K562 (cell line): Measurements from ENCODE around the gene BLOC1S4. TPM values are rescaled to one million over a fixed set of nuclear protein-coding genes. Genes with fewer than 3 reads are reported as not detected.

Experiments
- ELF4 ChIP-seq: fragments of 450-650 bp; formaldehyde crosslinking; IDR thresholded peaks from 2 replicates; pipeline ENCODE4 v1.4.0; 2022; ENCODE audit warnings: missing genetic modification characterization
- EP400 ChIP-seq: fragments of 450-650 bp; IDR thresholded peaks from 2 replicates; pipeline ENCODE4 v1.6.1; 2017; ENCODE audit warnings: antibody characterized with exemption, mild to moderate bottlenecking, moderate library complexity
- KLF13 ChIP-seq: fragments of 450-650 bp; IDR thresholded peaks from 2 replicates; pipeline ENCODE4 v1.6.1; 2016; ENCODE audit warnings: missing genetic modification characterization, low read depth, mild to moderate bottlenecking, missing compliant biosample characterization, moderate library complexity, borderline replicate concordance
- MCM3 ChIP-seq: fragments of 450-650 bp; IDR thresholded peaks from 2 replicates; pipeline ENCODE4 v1.6.1; 2016
- MCM7 ChIP-seq, 2 experiments: fragments of 450-650 bp; IDR thresholded peaks; 2 replicates each; pipeline ENCODE4 v1.6.1; 2016 to 2018
- MEIS2 ChIP-seq: fragments of 450-650 bp; IDR thresholded peaks from 2 replicates; pipeline ENCODE4 v1.6.1; 2014; ENCODE audit warnings: mild to moderate bottlenecking; ENCODE audit not compliant: partially characterized antibody
- SAP30 ChIP-seq: fragments of 200-600 bp; sonication (generic); IDR thresholded peaks from 2 replicates; pipeline ENCODE4 v1.6.1; 2012; ENCODE audit warnings: borderline replicate concordance, low read depth, mild to moderate bottlenecking, moderate library complexity, low read length, control low read depth, inconsistent platforms; ENCODE audit not compliant: insufficient read depth, poor library complexity, severe bottlenecking
- SMARCE1 ChIP-seq: fragments of 450-650 bp; IDR thresholded peaks from 2 replicates; pipeline ENCODE4 v1.7.1; 2016; ENCODE audit warnings: mild to moderate bottlenecking
- SMC3 ChIP-seq: conservative IDR thresholded peaks from 2 replicates; pipeline ENCODE4 v1.6.1; 2011; ENCODE audit warnings: low read depth, low read length, improper control_type of control experiment; ENCODE audit not compliant: insufficient read depth
- ZEB2 ChIP-seq: fragments of 450-650 bp; IDR thresholded peaks from 2 replicates; pipeline ENCODE4 v1.6.1; 2016
- ZFP36 ChIP-seq: fragments of 150-350 bp; IDR thresholded peaks from 2 replicates; pipeline ENCODE4 v1.6.1; 2018; ENCODE audit warnings: low read length, low read depth; ENCODE audit not compliant: partially characterized antibody
- ZNF217 ChIP-seq: sonication (generic); formaldehyde crosslinking; IDR thresholded peaks from 2 replicates; pipeline ENCODE4 v1.8.0; 2022; ENCODE audit warnings: mild to moderate bottlenecking, missing genetic modification reagents
- ZNF282 ChIP-seq: sonication (generic); formaldehyde crosslinking; IDR thresholded peaks from 2 replicates; pipeline ENCODE4 v1.8.1; 2023; ENCODE audit warnings: missing genetic modification reagents
- ZNF445 ChIP-seq: fragments of 250-450 bp; sonication (Bioruptor Pico); IDR thresholded peaks from 2 replicates; pipeline ENCODE4 v1.4.0; 2020; ENCODE audit warnings: low read depth, mild to moderate bottlenecking, moderate library complexity
- ZNF586 ChIP-seq: fragments of 450-650 bp; formaldehyde crosslinking; conservative IDR thresholded peaks from 2 replicates; pipeline ENCODE4 v1.4.0; 2020; ENCODE audit warnings: mild to moderate bottlenecking, moderate library complexity
- polyA plus RNA-seq, 8 experiments: library from polyadenylated mRNA; depleted of rRNA in 4 of 8; stranded (reverse) in 5 of 8; unstranded in 3 of 8; fragments of >200 nt; fragmentation: Nextera tagmentation in 2 of 8; fragmentation: Illumina TruSeq in 1 of 8; extraction: Ambion mirVana in 2 of 8; extraction: Trizol in 1 of 8; gene quantifications; 2 replicates each; pipeline versions ENCODE4 v1.2.1 to v1.2.3, GENCODE V29; 2011 to 2014; ENCODE audit warnings: inconsistent platforms in 1 of 8, missing spikeins in 1 of 8
- total RNA-seq, 7 experiments: library from RNA; depleted of rRNA in 6 of 7; stranded (reverse); fragments of >200 nt in 6 of 7; fragmentation: Illumina TruSeq in 2 of 7; extraction: Trizol in 2 of 7; gene quantifications; 2 replicates each; pipeline versions ENCODE4 v1.2.1 to v1.2.3, GENCODE V29; 2011 to 2021; ENCODE audit warnings: low replicate concordance in 1 of 7
- TF ChIP-seq, protein P1 (sequence below): sonication (generic); formaldehyde crosslinking; IDR thresholded peaks from 2 replicates; pipeline ENCODE4 v1.8.0; 2023; ENCODE audit warnings: mild to moderate bottlenecking, missing genetic modification reagents
- TF ChIP-seq, protein P2 (sequence below): sonication (generic); formaldehyde crosslinking; IDR thresholded peaks from 2 replicates; pipeline ENCODE4 v1.8.0; 2022; ENCODE audit warnings: missing genetic modification reagents, mild to moderate bottlenecking, borderline replicate concordance
- TF ChIP-seq, protein P3 (sequence below): IDR thresholded peaks from 2 replicates; pipeline ENCODE4 v1.6.1; 2011; ENCODE audit not compliant: insufficient read length; ENCODE audit errors: extremely low read depth
- TF ChIP-seq, protein P4 (sequence below): fragments of 450-650 bp; IDR thresholded peaks from 2 replicates; pipeline ENCODE4 v1.6.1; 2016; ENCODE audit warnings: low read depth, mild to moderate bottlenecking, moderate library complexity
- TF ChIP-seq, protein P5 (sequence below): fragments of 450-650 bp; IDR thresholded peaks from 2 replicates; pipeline ENCODE4 v1.7.0; 2016; ENCODE audit warnings: borderline replicate concordance

The BLOC1S4 gene
- total and polyA plus RNA-seq, 9 of the 15 experiments (the other 6 are each of a cell fraction or from before 2014, with no cell fraction given): 3.1 to 31.6 (median 11.2) TPM

DNA sequence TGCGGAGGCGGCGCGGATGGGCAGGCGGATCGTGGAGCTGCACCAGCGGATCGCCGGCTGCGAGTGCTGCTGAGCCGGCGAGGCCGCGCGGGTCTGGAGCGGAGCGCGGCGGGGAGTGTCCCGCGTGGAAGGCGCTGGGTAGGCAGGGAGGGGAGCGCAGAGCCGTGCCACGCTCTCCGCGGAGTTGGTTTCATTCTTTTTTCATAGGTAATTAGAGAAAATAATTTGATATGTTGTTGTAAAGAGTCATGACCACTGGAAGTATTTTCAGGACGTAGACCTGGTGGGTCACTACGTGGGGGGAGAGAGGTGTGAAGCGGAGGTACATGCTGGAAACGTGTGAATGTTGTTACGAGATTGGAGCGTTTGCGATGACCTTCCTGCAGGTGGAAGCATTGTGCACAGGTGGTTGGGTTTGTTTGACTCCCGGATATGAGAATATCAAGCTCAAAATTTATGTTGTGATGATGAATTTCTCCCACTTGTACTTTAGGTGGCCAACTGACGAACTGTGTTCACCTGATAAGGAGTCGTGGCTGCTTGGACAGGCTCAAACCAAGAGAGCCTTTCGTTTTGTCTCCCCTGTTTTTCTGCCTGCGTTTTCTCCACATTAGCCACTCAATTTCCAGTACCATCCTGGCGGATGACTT, 41.3 kb upstream of the BLOC1S4 start (continued):
- TF ChIP-seq EP400 (peak; percentile 53), MCM7 (IDR thresholded peaks at IDR 0.05) (no peak), ZFP36 (no peak), SMC3 (0 out of 2 replicates have a peak, but pooled peaks have one; percentile 24), ELF4 (0 out of 2 replicates have a peak, but pooled peaks have one; percentile 41), MCM3 (no peak), KLF13 (no peak), SAP30 (peak; percentile 59), ZNF217 (CRISPR knock-in tag) (no peak), SMARCE1 (0 out of 2 replicates have a peak, but pooled peaks have one; percentile 58), ZNF586 (CRISPR knock-in tag) (no peak), ZNF445 (no peak), ZNF282 (CRISPR knock-in tag) (no peak), ZEB2 (peak; percentile 85), MEIS2 (peak; percentile 92)
- TF ChIP-seq, protein P1, sequence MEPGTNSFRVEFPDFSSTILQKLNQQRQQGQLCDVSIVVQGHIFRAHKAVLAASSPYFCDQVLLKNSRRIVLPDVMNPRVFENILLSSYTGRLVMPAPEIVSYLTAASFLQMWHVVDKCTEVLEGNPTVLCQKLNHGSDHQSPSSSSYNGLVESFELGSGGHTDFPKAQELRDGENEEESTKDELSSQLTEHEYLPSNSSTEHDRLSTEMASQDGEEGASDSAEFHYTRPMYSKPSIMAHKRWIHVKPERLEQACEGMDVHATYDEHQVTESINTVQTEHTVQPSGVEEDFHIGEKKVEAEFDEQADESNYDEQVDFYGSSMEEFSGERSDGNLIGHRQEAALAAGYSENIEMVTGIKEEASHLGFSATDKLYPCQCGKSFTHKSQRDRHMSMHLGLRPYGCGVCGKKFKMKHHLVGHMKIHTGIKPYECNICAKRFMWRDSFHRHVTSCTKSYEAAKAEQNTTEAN (CRISPR knock-in tag): no peak
- TF ChIP-seq, protein P2, sequence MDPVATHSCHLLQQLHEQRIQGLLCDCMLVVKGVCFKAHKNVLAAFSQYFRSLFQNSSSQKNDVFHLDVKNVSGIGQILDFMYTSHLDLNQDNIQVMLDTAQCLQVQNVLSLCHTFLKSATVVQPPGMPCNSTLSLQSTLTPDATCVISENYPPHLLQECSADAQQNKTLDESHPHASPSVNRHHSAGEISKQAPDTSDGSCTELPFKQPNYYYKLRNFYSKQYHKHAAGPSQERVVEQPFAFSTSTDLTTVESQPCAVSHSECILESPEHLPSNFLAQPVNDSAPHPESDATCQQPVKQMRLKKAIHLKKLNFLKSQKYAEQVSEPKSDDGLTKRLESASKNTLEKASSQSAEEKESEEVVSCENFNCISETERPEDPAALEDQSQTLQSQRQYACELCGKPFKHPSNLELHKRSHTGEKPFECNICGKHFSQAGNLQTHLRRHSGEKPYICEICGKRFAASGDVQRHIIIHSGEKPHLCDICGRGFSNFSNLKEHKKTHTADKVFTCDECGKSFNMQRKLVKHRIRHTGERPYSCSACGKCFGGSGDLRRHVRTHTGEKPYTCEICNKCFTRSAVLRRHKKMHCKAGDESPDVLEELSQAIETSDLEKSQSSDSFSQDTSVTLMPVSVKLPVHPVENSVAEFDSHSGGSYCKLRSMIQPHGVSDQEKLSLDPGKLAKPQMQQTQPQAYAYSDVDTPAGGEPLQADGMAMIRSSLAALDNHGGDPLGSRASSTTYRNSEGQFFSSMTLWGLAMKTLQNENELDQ (CRISPR knock-in tag): no peak
- TF ChIP-seq, protein P3, sequence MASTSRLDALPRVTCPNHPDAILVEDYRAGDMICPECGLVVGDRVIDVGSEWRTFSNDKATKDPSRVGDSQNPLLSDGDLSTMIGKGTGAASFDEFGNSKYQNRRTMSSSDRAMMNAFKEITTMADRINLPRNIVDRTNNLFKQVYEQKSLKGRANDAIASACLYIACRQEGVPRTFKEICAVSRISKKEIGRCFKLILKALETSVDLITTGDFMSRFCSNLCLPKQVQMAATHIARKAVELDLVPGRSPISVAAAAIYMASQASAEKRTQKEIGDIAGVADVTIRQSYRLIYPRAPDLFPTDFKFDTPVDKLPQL: no peak
- TF ChIP-seq, protein P4, sequence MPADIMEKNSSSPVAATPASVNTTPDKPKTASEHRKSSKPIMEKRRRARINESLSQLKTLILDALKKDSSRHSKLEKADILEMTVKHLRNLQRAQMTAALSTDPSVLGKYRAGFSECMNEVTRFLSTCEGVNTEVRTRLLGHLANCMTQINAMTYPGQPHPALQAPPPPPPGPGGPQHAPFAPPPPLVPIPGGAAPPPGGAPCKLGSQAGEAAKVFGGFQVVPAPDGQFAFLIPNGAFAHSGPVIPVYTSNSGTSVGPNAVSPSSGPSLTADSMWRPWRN: no peak
- TF ChIP-seq, protein P5, sequence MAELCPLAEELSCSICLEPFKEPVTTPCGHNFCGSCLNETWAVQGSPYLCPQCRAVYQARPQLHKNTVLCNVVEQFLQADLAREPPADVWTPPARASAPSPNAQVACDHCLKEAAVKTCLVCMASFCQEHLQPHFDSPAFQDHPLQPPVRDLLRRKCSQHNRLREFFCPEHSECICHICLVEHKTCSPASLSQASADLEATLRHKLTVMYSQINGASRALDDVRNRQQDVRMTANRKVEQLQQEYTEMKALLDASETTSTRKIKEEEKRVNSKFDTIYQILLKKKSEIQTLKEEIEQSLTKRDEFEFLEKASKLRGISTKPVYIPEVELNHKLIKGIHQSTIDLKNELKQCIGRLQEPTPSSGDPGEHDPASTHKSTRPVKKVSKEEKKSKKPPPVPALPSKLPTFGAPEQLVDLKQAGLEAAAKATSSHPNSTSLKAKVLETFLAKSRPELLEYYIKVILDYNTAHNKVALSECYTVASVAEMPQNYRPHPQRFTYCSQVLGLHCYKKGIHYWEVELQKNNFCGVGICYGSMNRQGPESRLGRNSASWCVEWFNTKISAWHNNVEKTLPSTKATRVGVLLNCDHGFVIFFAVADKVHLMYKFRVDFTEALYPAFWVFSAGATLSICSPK: no peak
